Neural progenitor cell (in vitro differentiated cells): ENCODE measurements around the gene MYCN. TPM values are rescaled to one million over a fixed set of nuclear protein-coding genes. Genes with fewer than 3 reads are reported as not detected.

Experiments
- DNase-seq: peaks from one replicate; pipeline ENCODE4 v3.0.0-alpha.2; 2016; ENCODE audit warnings: low spot score
- H2AFZ ChIP-seq: fragments of 200-600 bp; sonication (generic); replicated peaks from 2 replicates; pipeline ENCODE4 v1.6.1; 2016; ENCODE audit warnings: antibody characterized with exemption
- H3F3A ChIP-seq: fragments of 200-600 bp; sonication (generic); 2 replicates; pipeline ENCODE4 v1.6.1; 2016; ENCODE audit warnings: antibody characterized with exemption, low read depth
- H3K27ac ChIP-seq: fragments of 200-600 bp; sonication (generic); 2 replicates; pipeline ENCODE4 v1.5.1; 2016; ENCODE audit warnings: mild to moderate bottlenecking
- H3K27me3 ChIP-seq: fragments of 200-600 bp; sonication (generic); 2 replicates; pipeline ENCODE4 v1.6.1; 2016; ENCODE audit warnings: mild to moderate bottlenecking, moderate library complexity
- H3K36me3 ChIP-seq: fragments of 200-600 bp; sonication (generic); 2 replicates; pipeline ENCODE4 v1.5.1; 2016
- H3K4me1 ChIP-seq: fragments of 200-600 bp; sonication (generic); 2 replicates; pipeline ENCODE4 v1.6.1; 2016; ENCODE audit warnings: mixed run types
- H3K4me2 ChIP-seq: fragments of 200-600 bp; sonication (generic); 2 replicates; pipeline ENCODE4 v1.6.1; 2016
- H3K4me3 ChIP-seq: fragments of 200-600 bp; sonication (generic); 2 replicates; pipeline ENCODE4 v1.5.1; 2016
- H3K79me2 ChIP-seq: fragments of 200-600 bp; sonication (generic); 2 replicates; pipeline ENCODE4 v1.6.1; 2016; ENCODE audit warnings: low read depth
- H3K9ac ChIP-seq: fragments of 200-600 bp; sonication (generic); 2 replicates; pipeline ENCODE4 v1.6.1; 2016
- H3K9me3 ChIP-seq: fragments of 200-600 bp; sonication (generic); 2 replicates; pipeline ENCODE4 v1.5.1; 2016; ENCODE audit warnings: low read depth
- H4K20me1 ChIP-seq: fragments of 200-600 bp; sonication (generic); 2 replicates; pipeline ENCODE4 v1.6.1; 2016; ENCODE audit warnings: low read depth
- H3K27ac Mint-ChIP-seq: 3 replicates; pipeline ENCODE4 v1.8.0; 2021; ENCODE audit warnings: mixed read lengths
- H3K27me3 Mint-ChIP-seq: 2 replicates; pipeline ENCODE4 v1.8.0; 2022; ENCODE audit warnings: low read depth, mild to moderate bottlenecking, inconsistent platforms, moderate library complexity, mixed read lengths; ENCODE audit not compliant: insufficient read depth
- H3K36me3 Mint-ChIP-seq: 3 replicates; pipeline ENCODE4 v1.8.0; 2021; ENCODE audit warnings: mixed read lengths
- H3K4me1 Mint-ChIP-seq: 3 replicates; pipeline ENCODE4 v1.8.0; 2021; ENCODE audit warnings: mixed read lengths
- H3K4me3 Mint-ChIP-seq: 3 replicates; pipeline ENCODE4 v1.8.0; 2021; ENCODE audit warnings: mild to moderate bottlenecking, moderate library complexity, mixed read lengths
- H3K9me3 Mint-ChIP-seq: 3 replicates; pipeline ENCODE4 v1.8.0; 2020; ENCODE audit warnings: mixed read lengths
- EZH2 ChIP-seq: fragments of 200-600 bp; sonication (generic); IDR thresholded peaks from 2 replicates; pipeline ENCODE4 v1.6.1; 2017; ENCODE audit warnings: antibody characterized with exemption, mild to moderate bottlenecking, moderate library complexity
- EZH2phosphoT487 ChIP-seq: fragments of 200-600 bp; sonication (generic); IDR thresholded peaks from 2 replicates; pipeline ENCODE4 v1.6.1; 2017; ENCODE audit warnings: antibody characterized with exemption
- total RNA-seq: library from RNA; depleted of rRNA; stranded (reverse); fragments of >200 nt; gene quantifications from 2 replicates; pipeline ENCODE4 v1.2.3, GENCODE V29; 2015; ENCODE audit warnings: low replicate concordance
- TF ChIP-seq, protein P1 (sequence below): fragments of 200-600 bp; sonication (generic); IDR thresholded peaks from 2 replicates; pipeline ENCODE4 v1.5.1; 2017; ENCODE audit warnings: antibody characterized with exemption, mild to moderate bottlenecking

The MYCN gene
- total RNA-seq, 1 donor from 2014 or later, result 24.7 TPM

DNA sequence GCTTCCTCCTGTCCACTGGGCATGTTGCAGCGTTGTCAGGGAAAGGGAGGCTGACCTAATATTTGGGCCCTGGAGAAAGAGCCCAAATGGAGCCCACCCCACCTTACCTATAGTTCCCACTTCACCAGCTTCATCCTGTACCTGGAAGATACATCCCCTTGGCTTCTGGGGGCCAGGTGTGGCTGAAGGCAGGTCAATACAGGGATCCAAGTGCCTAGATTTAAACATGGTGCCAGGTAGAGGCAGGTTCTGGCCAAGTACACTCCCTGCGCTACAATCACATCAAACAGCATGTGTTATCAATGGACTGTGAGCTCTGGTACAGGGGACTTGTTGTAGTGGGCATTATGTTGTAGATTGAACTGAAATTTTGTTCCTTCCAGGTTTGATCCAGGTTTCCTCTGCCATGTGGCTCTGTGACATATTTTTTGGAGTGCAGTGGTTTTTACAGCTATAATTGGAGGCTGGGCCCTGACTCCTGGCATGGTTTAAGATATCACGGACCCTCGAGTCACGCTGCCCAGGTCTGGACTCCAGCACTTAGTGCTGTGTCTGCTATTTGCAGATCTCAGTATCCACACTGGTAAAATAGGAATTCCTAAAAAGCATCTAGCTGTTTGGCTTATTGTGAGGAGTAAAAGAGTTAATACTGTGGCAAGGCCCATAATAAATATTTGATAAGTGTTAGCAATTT is 23.8 kb downstream of the MYCN start:
- peaks cover 43% of the 10 kb centered on the region for H3K4me1 Mint-ChIP-seq

DNA sequence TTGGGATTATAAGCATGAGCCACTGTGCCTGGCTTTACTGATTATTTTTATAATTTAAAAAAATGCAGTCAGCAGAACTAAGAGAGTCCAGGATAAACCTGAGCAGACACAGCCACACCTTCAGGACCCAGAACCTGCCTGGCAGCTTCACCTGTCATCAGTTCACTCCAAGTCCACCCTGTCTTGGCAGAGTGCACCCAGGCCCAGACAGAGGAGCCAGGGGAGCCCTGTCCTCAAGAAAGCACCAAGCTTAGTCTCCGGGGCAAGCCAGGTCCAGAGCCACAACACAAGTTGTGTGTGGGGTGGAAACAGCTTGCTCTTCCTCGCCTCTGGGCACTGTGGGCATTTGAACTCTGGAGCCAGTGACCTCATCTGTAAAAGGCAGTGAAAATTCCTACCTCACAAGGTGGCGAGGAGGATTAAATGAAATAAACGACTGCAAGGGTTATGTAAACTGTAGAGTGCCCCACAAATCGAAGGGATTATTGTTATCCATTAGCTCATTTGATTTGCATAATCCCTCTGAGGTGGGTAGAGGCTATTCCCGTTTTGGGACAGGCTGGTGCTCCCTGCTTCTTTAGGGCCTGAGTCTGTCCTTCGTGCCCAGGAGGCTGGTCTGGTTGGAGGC is 24.7 kb downstream of the MYCN start:
- Histone ChIP-seq H3K79me2 (no peaks in the 10 kb centered on the region), H3K9me3 (no peaks in the 10 kb centered on the region), H3F3A (peaks cover 9% of the 10 kb centered on the region), H2AFZ (no peak overlapping the region), H4K20me1 (peaks cover 19% of the 10 kb centered on the region), H3K27me3 (peaks cover 26% of the 10 kb centered on the region), H3K36me3 (no peaks in the 10 kb centered on the region), H3K27ac (no peak overlapping the region), H3K4me2 (peak overlapping the region; percentile 69), H3K9ac (no peak overlapping the region), H3K4me3 (no peak overlapping the region), H3K4me1 (peaks cover 10% of the 10 kb centered on the region)
- peak overlapping the region; percentile 87 for H3K27ac Mint-ChIP-seq
- H3K27me3 Mint-ChIP-seq, result peaks cover 25% of the 10 kb centered on the region
- H3K4me3 Mint-ChIP-seq, result no peak overlapping the region
- peaks cover 42% of the 10 kb centered on the region for H3K4me1 Mint-ChIP-seq
- H3K36me3 Mint-ChIP-seq, result peaks cover 2% of the 10 kb centered on the region
- H3K9me3 Mint-ChIP-seq, result peaks cover 18% of the 10 kb centered on the region
- TF ChIP-seq EZH2 (no peak), EZH2phosphoT487 (peak; percentile 48)
- no peak for DNase-seq

More for the DNA sequence above, 23.8 kb downstream of the MYCN start:
- Histone ChIP-seq H3F3A (peaks cover 9% of the 10 kb centered on the region), H3K36me3 (no peaks in the 10 kb centered on the region), H3K79me2 (no peaks in the 10 kb centered on the region), H3K9me3 (no peaks in the 10 kb centered on the region), H3K4me1 (peaks cover 10% of the 10 kb centered on the region), H3K4me3 (no peak overlapping the region), H4K20me1 (peaks cover 19% of the 10 kb centered on the region), H3K4me2 (no peak overlapping the region), H3K27me3 (peaks cover 21% of the 10 kb centered on the region), H3K27ac (no peak overlapping the region), H3K9ac (no peak overlapping the region), H2AFZ (no peak overlapping the region)
- peaks cover 2% of the 10 kb centered on the region for H3K36me3 Mint-ChIP-seq
- DNase-seq, result no peak
- H3K27ac Mint-ChIP-seq, result peak overlapping the region; percentile 88
- TF ChIP-seq, protein P1, sequence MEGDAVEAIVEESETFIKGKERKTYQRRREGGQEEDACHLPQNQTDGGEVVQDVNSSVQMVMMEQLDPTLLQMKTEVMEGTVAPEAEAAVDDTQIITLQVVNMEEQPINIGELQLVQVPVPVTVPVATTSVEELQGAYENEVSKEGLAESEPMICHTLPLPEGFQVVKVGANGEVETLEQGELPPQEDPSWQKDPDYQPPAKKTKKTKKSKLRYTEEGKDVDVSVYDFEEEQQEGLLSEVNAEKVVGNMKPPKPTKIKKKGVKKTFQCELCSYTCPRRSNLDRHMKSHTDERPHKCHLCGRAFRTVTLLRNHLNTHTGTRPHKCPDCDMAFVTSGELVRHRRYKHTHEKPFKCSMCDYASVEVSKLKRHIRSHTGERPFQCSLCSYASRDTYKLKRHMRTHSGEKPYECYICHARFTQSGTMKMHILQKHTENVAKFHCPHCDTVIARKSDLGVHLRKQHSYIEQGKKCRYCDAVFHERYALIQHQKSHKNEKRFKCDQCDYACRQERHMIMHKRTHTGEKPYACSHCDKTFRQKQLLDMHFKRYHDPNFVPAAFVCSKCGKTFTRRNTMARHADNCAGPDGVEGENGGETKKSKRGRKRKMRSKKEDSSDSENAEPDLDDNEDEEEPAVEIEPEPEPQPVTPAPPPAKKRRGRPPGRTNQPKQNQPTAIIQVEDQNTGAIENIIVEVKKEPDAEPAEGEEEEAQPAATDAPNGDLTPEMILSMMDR, result no peak
- TF ChIP-seq EZH2, result no peak
- no peak for TF ChIP-seq EZH2phosphoT487
- H3K9me3 Mint-ChIP-seq, result peaks cover 18% of the 10 kb centered on the region
- H3K4me3 Mint-ChIP-seq, result no peak overlapping the region
- peaks cover 31% of the 10 kb centered on the region for H3K27me3 Mint-ChIP-seq

DNA sequence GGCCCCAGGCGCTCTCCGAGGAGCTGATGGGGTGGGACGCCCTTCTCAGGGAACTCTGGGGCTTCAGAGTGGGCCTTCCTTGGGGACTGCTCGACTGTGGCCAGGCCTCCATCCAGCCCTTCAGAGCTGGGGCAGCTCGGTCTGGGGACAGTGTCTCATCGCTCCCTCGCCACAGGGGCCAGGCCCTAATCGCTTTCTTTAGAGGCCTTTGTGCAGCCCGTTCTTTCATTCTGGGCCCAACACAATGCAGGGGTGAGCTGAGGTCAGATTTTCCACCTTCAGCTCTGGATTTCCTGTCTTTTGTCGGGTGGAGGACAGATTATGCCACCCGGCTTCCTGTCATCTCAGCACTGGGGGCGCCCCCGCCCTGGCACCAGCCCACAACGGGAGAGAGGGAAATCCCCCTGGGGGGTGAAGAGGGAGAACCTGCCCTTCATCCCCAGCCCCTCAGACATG is 25.2 kb downstream of the MYCN start:
- Mint-ChIP-seq H3K27ac (peak overlapping the region; percentile 87), H3K9me3 (peaks cover 15% of the 10 kb centered on the region), H3K36me3 (peaks cover 2% of the 10 kb centered on the region), H3K4me1 (peaks cover 44% of the 10 kb centered on the region), H3K4me3 (peak overlapping the region; percentile 52), H3K27me3 (peaks cover 25% of the 10 kb centered on the region)
- no peaks in the 10 kb centered on the region for H3K36me3 ChIP-seq
- H3K4me1 ChIP-seq, result peaks cover 10% of the 10 kb centered on the region
- H3K27me3 ChIP-seq, result peaks cover 26% of the 10 kb centered on the region
- peak; percentile 94 for TF ChIP-seq EZH2phosphoT487
- TF ChIP-seq, protein P1, result no peak
- no peaks in the 10 kb centered on the region for H3K9me3 ChIP-seq
- no peak overlapping the region for H3K9ac ChIP-seq
- no peak overlapping the region for H2AFZ ChIP-seq
- H3K4me2 ChIP-seq, result peak overlapping the region; percentile 69
- no peak overlapping the region for H3K27ac ChIP-seq
- DNase-seq, result peak; percentile 95
- peaks cover 9% of the 10 kb centered on the region for H3F3A ChIP-seq
- no peaks in the 10 kb centered on the region for H3K79me2 ChIP-seq
- H4K20me1 ChIP-seq, result peaks cover 19% of the 10 kb centered on the region
- H3K4me3 ChIP-seq, result no peak overlapping the region
